AG09319 (cell line): ENCODE results near the gene PYCARD.

ENCODE experiments used
- DNase-seq: peaks from one replicate; pipeline ENCODE4 v3.0.0-alpha.2; 2010; ENCODE audit warnings: low read depth; ENCODE audit errors: extremely low read depth
- TF ChIP-seq, protein P1 (sequence below): IDR thresholded peaks from 2 replicates; pipeline ENCODE4 v1.5.1; 2011; ENCODE audit warnings: low read depth, mild to moderate bottlenecking, inconsistent platforms, low read length, moderate library complexity

The PYCARD gene

DNA sequence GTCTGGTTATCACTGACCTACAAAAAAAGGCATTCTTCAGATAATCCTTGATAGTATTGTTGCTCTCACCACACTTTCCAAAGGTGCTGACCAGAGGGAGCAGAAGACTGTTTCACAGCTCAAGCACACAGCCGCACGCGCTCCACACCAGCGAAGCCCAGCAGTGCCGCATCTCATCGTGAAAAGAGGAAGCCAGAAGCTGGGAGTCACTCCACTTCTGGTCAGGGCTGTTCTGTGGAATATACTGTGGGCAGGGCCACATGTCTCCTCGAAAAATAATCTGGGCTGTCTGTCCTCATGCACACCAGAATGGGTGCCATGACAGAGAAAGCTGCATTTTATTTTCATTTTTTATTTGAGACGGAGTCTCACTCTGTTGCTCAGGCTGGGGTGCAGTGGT is 45.4 kb downstream of the PYCARD start:
- DNase-seq = no peak
- TF ChIP-seq, protein P1, sequence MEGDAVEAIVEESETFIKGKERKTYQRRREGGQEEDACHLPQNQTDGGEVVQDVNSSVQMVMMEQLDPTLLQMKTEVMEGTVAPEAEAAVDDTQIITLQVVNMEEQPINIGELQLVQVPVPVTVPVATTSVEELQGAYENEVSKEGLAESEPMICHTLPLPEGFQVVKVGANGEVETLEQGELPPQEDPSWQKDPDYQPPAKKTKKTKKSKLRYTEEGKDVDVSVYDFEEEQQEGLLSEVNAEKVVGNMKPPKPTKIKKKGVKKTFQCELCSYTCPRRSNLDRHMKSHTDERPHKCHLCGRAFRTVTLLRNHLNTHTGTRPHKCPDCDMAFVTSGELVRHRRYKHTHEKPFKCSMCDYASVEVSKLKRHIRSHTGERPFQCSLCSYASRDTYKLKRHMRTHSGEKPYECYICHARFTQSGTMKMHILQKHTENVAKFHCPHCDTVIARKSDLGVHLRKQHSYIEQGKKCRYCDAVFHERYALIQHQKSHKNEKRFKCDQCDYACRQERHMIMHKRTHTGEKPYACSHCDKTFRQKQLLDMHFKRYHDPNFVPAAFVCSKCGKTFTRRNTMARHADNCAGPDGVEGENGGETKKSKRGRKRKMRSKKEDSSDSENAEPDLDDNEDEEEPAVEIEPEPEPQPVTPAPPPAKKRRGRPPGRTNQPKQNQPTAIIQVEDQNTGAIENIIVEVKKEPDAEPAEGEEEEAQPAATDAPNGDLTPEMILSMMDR = no peak
